ENCODE measurements around the gene UACA.
"Not testable (repeated sequence)": the region's sequence is repeated elsewhere in the genome, so short reads cannot be mapped to it uniquely, and the experiment has no call there.

Gene UACA

GRCh38 chr15:70750203-70750869 is 13.0 kb downstream of the UACA start:
- FAIRE-seq = no peak

DNA sequence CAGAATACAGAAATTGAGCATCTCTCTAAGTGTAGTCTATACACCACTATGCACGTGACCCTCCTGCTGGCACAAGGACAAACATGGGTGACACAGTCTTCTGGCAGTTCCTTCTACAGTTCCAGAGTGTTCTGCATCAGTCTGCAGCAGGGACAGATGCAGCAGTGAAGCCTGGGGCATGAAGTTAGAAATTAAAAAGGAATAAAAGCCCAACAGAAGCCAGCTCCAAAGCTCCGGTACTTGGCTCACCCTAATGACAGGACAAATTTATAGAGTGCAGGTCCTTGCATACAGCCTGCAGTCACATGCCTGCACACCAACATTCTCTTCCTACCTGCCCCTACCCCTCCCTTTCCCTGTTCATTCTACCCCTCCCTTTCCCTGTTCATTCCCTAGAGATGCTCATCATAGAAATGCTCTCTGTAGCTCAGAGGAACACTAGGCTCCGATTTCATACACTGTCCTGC is 15.0 kb downstream of the UACA start:
- FAIRE-seq = no peak

DNA sequence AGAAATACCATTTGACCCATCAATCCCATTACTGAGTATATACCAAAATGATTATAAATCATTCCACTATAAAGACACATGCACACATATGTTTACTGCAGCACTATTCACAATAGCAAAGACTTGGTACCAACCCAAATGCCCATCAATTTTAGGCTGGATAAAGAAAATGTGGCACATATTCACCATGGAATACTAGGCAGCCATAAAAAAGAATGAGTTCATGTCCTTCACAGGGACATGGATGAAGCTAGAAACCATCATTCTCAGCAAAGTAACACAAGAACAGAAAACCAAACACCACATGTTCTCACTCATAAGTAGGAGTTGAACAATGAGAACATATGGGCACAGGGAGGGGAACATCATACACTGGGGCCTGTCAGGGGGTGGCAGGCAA is 16.8 kb downstream of the UACA start:
- not testable (repeated sequence) for FAIRE-seq

DNA sequence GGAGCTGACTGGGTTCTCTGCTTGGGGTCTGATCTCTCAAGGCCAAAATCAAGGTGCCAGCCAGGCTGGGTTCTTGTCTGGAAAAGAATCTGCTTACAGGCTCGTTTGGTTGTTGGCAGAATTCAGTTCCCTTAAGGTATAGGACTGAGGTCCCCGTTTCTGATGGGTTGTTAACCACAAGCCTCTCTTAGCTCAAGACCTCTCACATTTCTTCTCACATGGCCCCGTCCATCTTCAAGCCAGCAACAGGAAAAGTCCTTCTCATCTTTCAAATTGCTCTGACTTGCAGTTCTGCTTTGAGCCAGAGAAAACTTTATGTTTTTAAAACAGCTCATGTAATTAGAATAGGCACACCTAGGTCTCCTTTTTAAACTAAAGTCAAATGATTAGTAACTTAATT is 20.4 kb downstream of the UACA start:
- FAIRE-seq = no peak

- FAIRE-seq = no peak
These were observed 21.6 kb downstream of the UACA start for GRCh38 chr15:70741677-70742293.

- FAIRE-seq = no peak
These were observed 22.2 kb downstream of the UACA start for GRCh38 chr15:70741107-70741531.

GRCh38 chr15:70735040-70735439 is 28.3 kb downstream of the UACA start:
- not testable (repeated sequence) for FAIRE-seq

DNA sequence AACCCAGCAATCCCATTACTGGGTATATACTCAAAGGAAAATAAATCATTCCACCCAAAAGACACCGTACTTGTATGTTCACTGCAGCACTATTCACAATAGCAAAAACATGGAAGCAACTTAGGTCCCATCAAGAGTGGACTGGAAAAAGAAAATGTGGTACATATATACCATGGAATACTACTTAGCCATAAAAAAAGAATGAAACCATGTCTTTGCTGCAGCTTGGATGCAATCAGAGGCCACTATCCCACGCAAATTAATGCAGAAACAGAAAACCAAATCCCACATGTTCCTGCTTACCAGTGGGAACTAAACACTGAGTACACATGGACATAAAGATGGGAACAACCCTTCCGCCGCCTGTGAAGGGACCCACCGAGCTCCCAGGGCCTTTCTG is 34.2 kb downstream of the UACA start:
- no peak for FAIRE-seq

- FAIRE-seq = no peak
These were observed 36.6 kb downstream of the UACA start for GRCh38 chr15:70726753-70727152.

DNA sequence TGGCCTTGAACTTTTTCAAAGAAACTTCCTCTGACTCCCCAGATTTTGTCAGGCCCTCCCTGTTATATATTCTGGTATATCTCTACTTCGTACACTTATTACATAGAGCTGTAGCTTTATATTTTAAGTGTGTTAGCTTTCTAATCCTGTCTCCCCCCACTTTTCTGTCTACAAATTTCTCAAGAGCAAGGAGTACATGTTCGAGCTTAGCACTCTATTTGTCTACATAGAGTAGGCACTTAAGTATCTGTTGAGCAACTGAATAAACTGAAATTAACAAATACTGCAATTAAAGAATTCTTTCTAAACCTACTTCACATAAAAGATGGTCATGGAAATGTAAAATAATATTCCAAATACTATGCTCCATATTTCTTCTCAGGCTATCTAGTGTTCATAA is 39.4 kb downstream of the UACA start:
- no peak for FAIRE-seq

DNA sequence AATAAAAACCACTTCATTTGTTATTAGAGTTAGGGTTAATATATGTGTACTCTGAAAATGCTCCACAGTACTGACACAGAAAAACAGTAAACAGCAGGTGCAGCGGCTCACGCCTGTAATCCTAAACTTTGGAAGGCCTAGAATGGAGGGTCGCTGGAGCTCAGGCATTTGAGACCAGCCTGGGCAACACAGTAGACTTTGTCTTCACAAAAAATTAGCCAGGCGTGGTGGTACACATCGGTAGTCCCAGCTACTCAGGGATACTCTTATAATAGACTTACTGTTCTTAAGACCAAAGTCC is 40.3 kb downstream of the UACA start:
- no peak for FAIRE-seq

DNA sequence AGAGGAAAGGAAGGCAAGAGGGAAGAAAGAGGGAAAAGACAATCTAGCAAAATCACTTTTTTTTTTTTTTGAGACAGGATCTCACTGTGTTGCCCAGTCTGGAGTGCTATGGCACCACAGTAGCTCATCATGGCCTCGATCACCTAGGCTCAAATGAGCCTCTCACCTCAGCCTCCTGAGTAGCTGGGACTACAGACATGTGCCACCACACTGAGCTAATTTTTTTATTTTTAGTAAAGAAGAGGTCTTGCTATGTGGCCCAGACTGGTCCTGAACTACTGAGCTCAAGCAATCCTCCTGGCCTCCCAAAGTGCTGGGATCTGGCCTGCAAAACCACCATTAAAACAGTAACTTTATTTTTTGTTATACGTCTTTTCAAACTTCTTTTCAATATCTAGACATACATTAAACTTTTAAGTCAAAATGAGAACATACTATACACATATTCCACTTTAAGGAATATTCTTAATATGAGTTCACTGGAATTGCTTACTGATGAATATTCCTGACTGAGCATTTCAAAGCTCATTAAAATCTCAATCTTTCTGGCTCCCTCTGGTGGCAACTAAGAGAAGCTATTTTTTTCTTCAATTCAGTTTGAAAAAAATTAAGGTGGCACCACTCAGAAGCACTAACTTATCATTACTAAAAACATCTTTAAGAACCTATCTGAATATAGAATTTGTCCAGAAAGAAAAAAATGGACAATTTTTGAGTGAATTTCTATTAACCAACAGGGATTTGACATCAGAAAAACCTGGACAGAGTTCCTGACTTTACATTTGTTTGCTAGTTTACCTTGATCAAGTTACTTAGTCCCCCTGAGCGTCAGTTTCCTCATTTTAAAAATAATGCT is 40.9 kb downstream of the UACA start:
- peak; percentile 96 for FAIRE-seq

DNA sequence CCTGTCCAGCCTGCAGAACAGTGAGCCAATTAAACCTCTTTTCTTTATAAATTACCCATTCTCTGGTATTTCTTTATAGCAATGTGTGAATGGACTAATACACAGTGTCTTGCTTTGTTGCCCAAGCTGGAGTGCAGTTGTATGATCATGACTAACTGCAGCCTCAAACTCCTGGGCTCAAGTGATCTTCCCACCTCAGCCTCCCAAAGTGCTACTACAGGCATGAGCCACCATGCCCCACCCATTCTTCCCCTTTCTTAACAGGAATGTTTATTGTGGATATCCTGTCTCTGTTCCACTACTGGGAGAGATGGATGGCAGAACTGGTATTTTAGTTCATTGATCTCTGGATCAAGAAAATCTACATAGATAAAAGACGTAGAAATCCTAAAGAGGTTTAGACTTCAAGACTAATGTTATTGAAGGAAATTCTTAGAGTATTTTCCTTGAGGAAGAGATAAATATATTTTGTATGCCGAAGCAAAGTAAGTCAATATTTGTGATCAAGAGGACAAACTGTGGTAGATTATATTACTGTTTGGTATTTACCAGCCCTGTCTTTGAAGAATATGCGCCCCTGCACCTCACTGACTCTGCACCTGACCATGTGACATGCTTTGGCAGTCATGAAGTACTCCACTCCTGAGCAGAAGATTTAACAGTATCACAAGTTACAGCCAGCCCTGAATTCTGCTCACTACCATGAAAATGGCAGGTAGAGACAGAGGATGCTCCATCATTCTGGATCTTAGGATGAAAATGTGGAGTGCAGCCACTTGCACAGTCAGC is 42.9 kb downstream of the UACA start:
- no peak for FAIRE-seq

- no peak for FAIRE-seq
These were observed 46.0 kb downstream of the UACA start for GRCh38 chr15:70717237-70717793.

DNA sequence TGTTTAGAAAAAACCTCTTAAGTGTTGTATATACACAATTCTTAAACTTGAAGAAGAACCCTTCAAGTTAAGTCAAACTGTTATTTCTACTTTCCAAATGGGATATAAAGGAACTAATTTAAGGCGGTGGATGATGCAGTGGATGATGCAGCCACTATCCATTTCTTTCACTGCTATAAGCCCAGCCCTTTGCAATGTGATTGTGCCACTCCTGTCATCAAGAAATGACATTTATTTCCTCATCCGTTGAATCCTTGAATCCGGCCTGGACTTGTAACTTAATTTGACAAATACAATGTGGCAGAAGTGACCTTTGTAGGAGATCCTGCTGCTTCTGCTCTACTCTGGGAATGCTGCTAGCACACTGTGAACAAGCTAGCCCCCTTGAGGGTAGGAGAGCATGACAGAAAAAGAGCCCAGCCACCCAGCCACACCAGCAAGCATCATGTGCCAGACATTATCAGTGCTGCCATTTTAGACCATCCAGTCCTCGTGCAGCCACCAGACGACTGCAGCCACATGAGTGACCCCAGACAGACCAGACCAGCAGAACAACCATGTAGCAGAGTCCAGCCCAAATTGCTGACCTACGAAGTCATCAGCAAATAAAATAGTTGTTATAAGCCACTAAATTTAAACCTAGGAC is 47.4 kb downstream of the UACA start:
- no peak for FAIRE-seq

DNA sequence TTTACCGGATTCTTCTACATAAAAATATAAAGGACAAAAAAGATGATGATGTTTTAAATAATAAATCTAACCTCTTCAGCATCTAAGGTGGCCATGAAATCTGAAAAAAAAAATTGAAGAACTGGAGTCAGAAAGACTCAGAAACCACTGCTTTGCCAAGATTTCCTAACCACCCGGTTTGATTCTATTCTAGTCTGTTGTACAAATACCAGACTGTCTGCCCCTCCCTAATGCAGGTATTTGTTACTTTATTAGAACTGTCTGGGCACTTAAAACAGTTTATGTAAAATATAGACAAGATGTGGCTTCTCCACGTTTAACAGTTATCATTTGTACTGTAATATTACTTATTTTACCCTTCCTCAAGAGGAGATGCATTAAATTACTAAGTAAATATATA is 48.8 kb downstream of the UACA start:
- FAIRE-seq = no peak

DNA sequence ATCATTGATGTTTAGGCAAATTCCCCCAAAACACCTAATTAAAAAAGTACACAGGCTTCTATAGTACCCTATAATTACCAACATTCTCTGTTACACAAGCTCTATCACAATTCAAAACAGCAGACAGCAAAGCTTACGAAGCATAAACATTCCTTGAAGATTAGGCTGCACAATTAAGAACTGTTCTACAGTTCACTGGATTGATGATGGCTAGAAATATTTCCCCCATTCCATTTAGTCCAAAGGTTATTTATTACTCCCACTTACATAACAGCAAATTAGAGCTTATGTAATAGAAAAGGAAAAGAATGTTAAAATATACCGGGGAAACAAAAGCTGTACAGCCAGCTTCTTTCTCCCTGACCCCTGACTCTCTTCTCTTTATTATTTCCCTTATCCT is 49.3 kb downstream of the UACA start:
- FAIRE-seq = peak; percentile 72

DNA sequence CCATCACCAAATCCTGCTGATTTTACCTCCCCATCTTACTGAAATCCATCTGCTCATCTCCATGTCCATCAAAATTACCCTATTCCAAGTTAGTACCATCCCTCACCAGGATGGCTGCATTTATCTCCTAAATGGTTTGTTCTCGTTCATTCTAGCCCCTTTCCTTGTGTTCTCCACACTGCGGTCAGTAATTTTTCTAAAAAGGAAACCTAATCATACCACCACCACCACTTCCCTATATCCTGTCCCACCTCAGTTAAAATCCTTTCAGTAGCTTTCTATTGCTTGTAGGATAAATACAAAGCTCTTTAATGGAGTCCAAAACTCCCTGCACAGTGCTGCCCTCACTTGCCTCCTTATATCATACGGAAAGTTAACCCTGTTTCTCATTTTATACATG is 51.1 kb downstream of the UACA start:
- FAIRE-seq = no peak

GRCh38 chr15:70710714-70711113 is 52.6 kb downstream of the UACA start:
- FAIRE-seq = no peak

GRCh38 chr15:70708839-70709238 is 54.5 kb downstream of the UACA start:
- FAIRE-seq = no peak

- FAIRE-seq = no peak
These were observed 55.6 kb downstream of the UACA start for GRCh38 chr15:70707686-70708300.

- no peak for FAIRE-seq
These were observed 58.6 kb downstream of the UACA start for GRCh38 chr15:70704731-70705130.

All from endometrium (tissue), 2 donors.